NCI-H446 (cell line): ENCODE data around the gene LSM7.
A peak's percentile ranks its signal among the peaks of the same experiment; 100 is the strongest.

ENCODE experiments used
- DNase-seq, 2 experiments: peaks; one replicate each; lab custom pipeline; 2025; lab: John Stamatoyannopoulos, UW

Gene LSM7

GRCh38 chr19:2328401-2329148 is at the start of gene LSM7, which contains the start of gene SPPL2B:
LSM7 (minus strand) TSS chr19:2328586; CDS start chr19:2328566, 20 bp downstream.
SPPL2B (plus strand) TSS chr19:2328684; CDS start chr19:2328710, 26 bp downstream.
- DNase-seq, result peak; percentile 83 to 97

- DNase-seq, result no peak
These were observed 48.6 kb upstream of the LSM7 start for GRCh38 chr19:2376784-2377519.

- DNase-seq, result no peak
These were observed 47.2 kb upstream of the LSM7 start for GRCh38 chr19:2375353-2376121.

- no peak for DNase-seq
These were observed 46.4 kb upstream of the LSM7 start for GRCh38 chr19:2374808-2375207.

- DNase-seq, result no peak
These were observed 43.8 kb upstream of the LSM7 start for GRCh38 chr19:2372076-2372612.

- no peak for DNase-seq
These were observed 43.3 kb upstream of the LSM7 start for GRCh38 chr19:2371656-2372055.

GRCh38 chr19:2365201-2365970 is 37.0 kb upstream of the LSM7 start:
- no peak for DNase-seq

GRCh38 chr19:2363419-2363818 is 35.0 kb upstream of the LSM7 start:
- DNase-seq, result no peak

GRCh38 chr19:2362970-2363300 is 34.5 kb upstream of the LSM7 start:
- DNase-seq, result no peak

- no peak for DNase-seq
These were observed 33.9 kb upstream of the LSM7 start for GRCh38 chr19:2362046-2362969.

GRCh38 chr19:2361246-2362045 is 33.1 kb upstream of the LSM7 start:
- DNase-seq, result no peak

GRCh38 chr19:2360833-2361232 is 32.4 kb upstream of the LSM7 start:
- no peak for DNase-seq

GRCh38 chr19:2359992-2360685 is 31.8 kb upstream of the LSM7 start, which contains the start of gene TMPRSS9:
TMPRSS9 (plus strand) TSS chr19:2360265; CDS start chr19:2389786, 29,521 bp downstream.
- DNase-seq, result no peak

- DNase-seq, result no peak
These were observed 30.3 kb upstream of the LSM7 start for GRCh38 chr19:2358548-2359173.

- no peak for DNase-seq
These were observed 29.2 kb upstream of the LSM7 start for GRCh38 chr19:2357279-2358206.

GRCh38 chr19:2356036-2356646 is 27.8 kb upstream of the LSM7 start:
- DNase-seq, result no peak
